ENCODE data around the gene TEX2. TPM values are rescaled to one million over a fixed set of nuclear protein-coding genes. Genes with fewer than 3 reads are reported as not detected.

TEX2 gene
- total and polyA plus RNA-seq, 7 donors = 4.6 to 50.7 (median 39.3) TPM

GRCh38 chr17:64151016-64151368, 112.1 kb downstream of the TEX2 start:
- no peaks in the 10 kb centered on the region for H3K27me3 ChIP-seq
- TF ChIP-seq POLR2A (IDR thresholded peaks at IDR 0.05) (no peak), CTCF (IDR thresholded peaks at IDR 0.05) (no peak), EP300 (IDR thresholded peaks at IDR 0.05) (no peak), POLR2AphosphoS5 (IDR thresholded peaks at IDR 0.05) (no peak)
- H3K4me3 ChIP-seq = no peak overlapping the region
- no peak overlapping the region for H3K27ac ChIP-seq
- peaks cover 0 to 24% (median 20%) of the 10 kb centered on the region in 4 donors for H3K4me1 ChIP-seq
- 98% methylated on average over 1 of the region's 1 CpG for WGBS, 2 donors
- peaks cover 0 to 55% (median 10%) of the 10 kb centered on the region in 4 donors for H3K36me3 ChIP-seq
- intact Hi-C loops (cut with DNase I) = no loop called here
- H3K9me3 ChIP-seq = no peaks in the 10 kb centered on the region
- no peak for DNase-seq

GRCh38 chr17:64150237-64151015, 112.6 kb downstream of the TEX2 start:
- Histone ChIP-seq H3K27me3 (no peaks in the 10 kb centered on the region), H3K27ac (peak overlapping the region in 1 of 4 donors; percentile 24), H3K36me3 (peaks cover 0 to 55% (median 10%) of the 10 kb centered on the region in 4 donors), H3K4me3 (no peak overlapping the region), H3K9me3 (no peaks in the 10 kb centered on the region), H3K4me1 (peaks cover 0 to 21% (median 16%) of the 10 kb centered on the region in 4 donors)
- WGBS, 2 donors = 52 to 77% methylated on average over 5 of the region's 5 CpGs
- TF ChIP-seq EP300 (IDR thresholded peaks at IDR 0.05) (no peak), POLR2A (IDR thresholded peaks at IDR 0.05) (no peak), CTCF (IDR thresholded peaks at IDR 0.05) (no peak), POLR2AphosphoS5 (IDR thresholded peaks at IDR 0.05) (no peak)
- no peak for DNase-seq
- intact Hi-C loops (cut with DNase I) = no loop called here

- no peak for DNase-seq
- WGBS, 2 donors = 97 to 98% methylated on average over 6 of the region's 6 CpGs
- Histone ChIP-seq H3K4me1 (peaks cover 0 to 26% (median 18%) of the 10 kb centered on the region in 4 donors), H3K27ac (no peak overlapping the region), H3K27me3 (no peaks in the 10 kb centered on the region), H3K36me3 (peaks cover 0 to 50% (median 10%) of the 10 kb centered on the region in 4 donors), H3K4me3 (no peak overlapping the region), H3K9me3 (no peaks in the 10 kb centered on the region)
- no peak for TF ChIP-seq POLR2AphosphoS5 (IDR thresholded peaks at IDR 0.05)
- no peak for TF ChIP-seq POLR2A (IDR thresholded peaks at IDR 0.05)
- TF ChIP-seq CTCF (IDR thresholded peaks at IDR 0.05) = no peak
- no peak for TF ChIP-seq EP300 (IDR thresholded peaks at IDR 0.05)
- intact Hi-C loops (cut with DNase I) = loop anchor here (5.0 to 10.0 kb wide), 2 partner anchors 133 to 356 kb away; partner anchors contain the start of genes CEP95 and DDX5
These were observed 113.9 kb downstream of the TEX2 start for GRCh38 chr17:64149196-64149595.

GRCh38 chr17:64148699-64149098, 114.4 kb downstream of the TEX2 start:
- peaks cover 0 to 26% (median 18%) of the 10 kb centered on the region in 4 donors for H3K4me1 ChIP-seq
- no peak for TF ChIP-seq POLR2A (IDR thresholded peaks at IDR 0.05)
- no peak for TF ChIP-seq CTCF (IDR thresholded peaks at IDR 0.05)
- no peak for TF ChIP-seq POLR2AphosphoS5 (IDR thresholded peaks at IDR 0.05)
- no peak for TF ChIP-seq EP300 (IDR thresholded peaks at IDR 0.05)
- intact Hi-C loops (cut with DNase I) = loop anchor here (5.0 to 10.0 kb wide), 2 partner anchors 134 to 356 kb away; partner anchors contain the start of genes CEP95 and DDX5

More at GRCh38 chr17:64148699-64149098, 114.4 kb downstream of the TEX2 start:
- DNase-seq = no peak
- Histone ChIP-seq H3K4me3 (no peak overlapping the region), H3K27ac (peak overlapping the region in 3 of 4 donors; percentile 32 to 96 (median 92)), H3K9me3 (no peaks in the 10 kb centered on the region), H3K27me3 (no peaks in the 10 kb centered on the region), H3K36me3 (peaks cover 0 to 45% (median 10%) of the 10 kb centered on the region in 4 donors)
- 87 to 93% methylated on average over 4 of the region's 4 CpGs for WGBS, 2 donors

All from sigmoid colon (tissue), 7 donors.